ENCODE data around the gene AKT2.

DNA sequence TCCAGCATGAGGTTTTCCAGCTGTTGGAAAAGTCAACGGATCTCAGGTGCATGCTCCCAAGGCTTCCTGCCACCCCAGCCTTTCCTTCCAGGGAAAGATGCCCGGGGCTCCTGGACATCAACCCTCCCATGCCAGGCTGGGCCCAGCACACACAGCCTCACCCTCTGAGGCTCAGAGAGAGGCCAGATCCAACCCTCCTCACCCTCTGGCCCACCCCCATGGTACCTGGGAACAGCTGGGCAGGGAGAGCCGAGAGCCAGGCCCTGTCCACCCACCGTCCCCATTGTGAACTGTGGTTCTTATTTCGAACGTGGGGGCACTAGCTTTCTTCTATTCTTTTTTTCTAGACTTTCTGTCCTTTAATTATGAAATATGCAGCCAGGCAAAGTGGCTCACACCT is 48.8 kb downstream of the AKT2 start:
- no peak for TF ChIP-seq EZH2 (IDR thresholded peaks at IDR 0.05; ENCODE audit: borderline replicate concordance, insufficient read depth, low read length, poor library complexity, severe bottlenecking)
- TF ChIP-seq POLR2AphosphoS5 (IDR thresholded peaks at IDR 0.05): no peak

Data from neural cell (in vitro differentiated cells).